HS-27A (cell line): ENCODE measurements around the gene LRRC18.

ENCODE experiments used
- DNase-seq: peaks from one replicate; pipeline ENCODE4 v3.0.0-alpha.2; 2012; ENCODE audit warnings: low read depth, missing footprints

The LRRC18 gene

DNA sequence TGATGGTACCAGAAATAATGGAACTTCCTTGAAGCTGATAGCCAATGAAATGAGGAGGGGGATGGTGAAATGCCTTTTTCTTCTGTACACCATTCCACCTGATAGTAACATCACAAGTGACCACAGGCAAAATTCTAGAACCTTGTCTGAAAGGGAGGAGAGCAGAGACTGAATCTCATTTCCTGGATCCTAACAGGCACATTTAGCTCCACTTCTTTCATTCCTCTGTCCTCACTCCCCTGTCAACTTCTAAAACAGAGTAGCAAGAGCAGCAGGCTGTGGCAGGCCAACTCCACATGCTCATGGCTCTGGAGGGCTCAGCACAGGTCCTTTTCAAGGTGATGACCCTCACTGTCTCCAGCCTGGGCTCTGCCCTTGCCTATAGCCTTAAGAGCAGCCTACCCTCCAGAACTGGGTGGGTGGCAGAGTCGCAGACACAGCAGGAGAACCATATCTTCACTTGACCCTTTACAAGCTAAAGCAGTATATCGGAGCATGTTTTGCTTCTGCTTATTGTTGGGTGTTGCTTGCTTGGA lies at the start of gene LRRC18:
TSS of gene LRRC18 (minus strand) at position 51 of the 536 bp plus-strand sequence. CDS start 25,685 bp downstream, outside the sequence.
- no peak for DNase-seq

DNA sequence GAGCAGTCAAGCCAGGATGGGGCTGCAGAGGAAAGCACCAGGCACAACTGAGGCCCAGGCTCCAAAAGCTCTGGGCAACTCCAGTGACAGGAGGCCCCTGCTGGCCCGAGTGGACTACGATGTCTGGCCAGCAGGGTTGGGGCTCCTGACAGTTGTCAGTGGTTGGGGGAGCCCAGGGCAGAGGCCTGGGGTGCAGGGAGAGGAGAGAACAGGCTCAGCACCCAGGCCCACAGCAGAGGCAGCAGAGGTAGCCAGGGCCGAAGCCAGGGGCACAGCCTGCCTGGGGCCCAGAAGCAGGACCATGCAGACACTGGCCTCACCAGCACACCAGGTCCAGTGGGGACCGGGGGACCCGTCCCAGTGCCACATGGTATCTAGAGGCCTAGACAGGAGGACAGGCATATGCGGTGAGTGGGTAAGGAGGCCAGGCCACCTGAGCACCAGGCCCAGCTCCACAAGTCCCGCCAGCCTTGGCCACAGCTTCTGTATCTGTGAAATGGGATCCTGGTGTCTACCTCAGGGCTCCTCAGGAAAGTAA lies 46.0 kb upstream of the LRRC18 start:
- no peak for DNase-seq

DNA sequence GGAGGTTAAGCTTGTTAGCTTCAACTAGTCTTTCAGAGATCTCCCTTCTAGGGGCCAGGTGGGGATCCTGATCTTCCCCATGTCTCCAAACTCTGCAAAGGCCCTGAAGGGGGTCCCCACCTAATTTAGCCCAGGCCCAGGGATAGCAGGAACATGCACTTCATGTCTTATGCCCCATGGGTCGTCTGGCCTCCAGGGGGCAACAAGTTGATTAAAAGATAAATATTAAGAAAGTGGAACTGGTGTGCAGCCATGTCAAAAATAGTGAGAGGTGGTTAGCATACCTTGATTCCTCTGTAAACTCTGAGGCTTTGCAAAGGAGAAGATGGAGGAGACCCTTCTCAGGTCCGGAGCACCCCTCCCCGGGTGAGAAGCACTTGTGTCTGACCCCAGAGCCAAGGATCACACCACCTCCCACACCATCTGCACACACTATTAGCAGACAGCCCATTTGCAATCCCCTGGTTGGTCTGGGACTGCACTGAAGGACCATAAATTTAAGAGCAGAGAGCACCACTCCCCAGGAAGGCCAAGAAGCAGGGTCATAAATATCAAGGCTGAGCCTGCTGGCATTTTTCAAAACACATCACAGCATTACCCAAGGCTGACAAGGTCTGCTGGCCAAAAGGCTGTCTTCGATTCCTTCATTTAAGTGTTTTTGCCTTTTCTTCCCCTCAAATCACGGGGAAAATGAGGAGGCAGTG lies 44.2 kb upstream of the LRRC18 start:
- no peak for DNase-seq

DNA sequence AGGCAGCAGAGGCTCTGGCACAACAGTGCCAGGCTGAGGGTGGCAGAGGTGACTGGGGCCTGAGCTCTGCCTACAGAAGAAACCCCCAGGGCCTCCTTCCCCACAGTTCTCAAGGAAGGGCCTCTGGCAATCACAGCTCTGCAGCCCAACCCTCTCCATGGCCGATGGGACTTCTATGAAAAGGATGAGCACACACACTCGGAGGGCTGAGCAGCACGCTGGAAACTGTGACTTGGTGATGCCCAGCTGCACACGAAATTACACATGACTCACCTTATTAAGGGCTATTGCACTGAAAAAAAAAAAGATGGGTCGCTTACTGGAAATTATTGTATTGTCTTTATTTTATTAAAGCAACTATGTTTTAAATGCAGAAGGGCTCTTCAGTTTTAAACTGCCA lies 42.9 kb upstream of the LRRC18 start:
- DNase-seq: no peak

DNA sequence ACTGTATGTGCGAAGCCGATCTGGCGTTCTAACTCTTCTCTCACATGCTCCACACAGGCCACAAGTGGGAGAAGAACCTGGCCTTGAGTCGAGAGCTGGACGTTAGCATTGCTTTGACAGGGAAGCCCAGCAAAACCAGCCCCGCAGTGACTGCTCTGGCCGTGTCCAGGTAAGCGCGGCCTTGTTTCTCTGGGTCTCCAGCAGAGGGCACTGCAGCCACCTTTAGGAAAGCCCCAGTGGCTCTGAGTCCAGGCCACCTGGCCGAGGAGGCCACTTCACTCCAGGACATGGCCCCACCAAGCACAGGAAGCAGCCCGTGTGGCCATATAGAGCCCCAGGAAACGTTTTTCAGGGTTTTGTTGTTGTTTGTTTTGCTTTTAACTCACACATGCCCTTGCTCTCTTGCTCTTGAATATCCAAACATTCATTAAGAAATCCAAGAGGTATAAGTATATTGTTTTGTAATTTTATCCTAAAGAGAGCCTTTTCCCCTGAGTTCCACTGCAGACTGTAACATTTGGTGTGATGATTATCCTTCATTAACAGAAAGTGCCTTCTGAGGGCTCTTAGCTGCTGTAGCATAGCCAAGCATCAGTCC lies 41.8 kb upstream of the LRRC18 start:
- DNase-seq: no peak

DNA sequence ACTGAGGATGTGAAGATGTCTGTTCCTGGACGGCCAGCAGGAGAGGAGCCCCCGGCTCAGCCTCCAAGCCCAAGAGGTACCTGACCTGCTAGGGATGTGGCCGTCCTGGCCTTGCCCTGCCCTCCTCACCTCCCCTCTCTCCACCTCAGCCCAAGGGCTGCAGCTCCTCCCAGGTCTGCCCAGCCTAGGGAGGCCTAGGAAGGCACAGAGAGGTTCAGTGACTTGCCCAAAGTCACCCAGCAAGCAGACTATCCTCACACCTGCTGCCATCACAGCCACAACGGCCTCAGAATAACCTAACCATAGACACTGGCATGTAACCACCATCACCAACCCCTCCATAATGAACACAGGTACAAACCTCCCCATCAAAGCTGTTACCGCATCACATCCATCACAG lies 38.7 kb upstream of the LRRC18 start:
- DNase-seq: no peak

DNA sequence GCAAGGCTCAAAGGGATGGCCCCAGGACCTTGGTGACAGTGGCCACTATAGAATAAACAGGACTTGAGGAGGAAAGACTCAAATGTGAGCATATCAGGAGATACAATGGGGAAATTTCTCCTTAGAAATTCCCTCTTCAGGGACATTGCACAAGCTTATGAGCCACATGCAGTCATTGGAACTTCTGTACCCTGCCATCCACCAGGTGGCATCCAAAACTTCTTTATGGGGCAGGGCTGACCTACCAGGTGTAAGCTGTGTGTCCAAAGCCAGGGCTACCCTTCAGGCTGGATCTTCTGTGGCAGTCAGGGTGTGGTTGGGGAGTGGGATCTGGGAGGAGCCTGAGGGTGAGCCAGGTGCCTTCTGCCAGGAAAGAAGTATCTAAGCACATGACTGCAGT lies 36.6 kb upstream of the LRRC18 start:
- DNase-seq: no peak

DNA sequence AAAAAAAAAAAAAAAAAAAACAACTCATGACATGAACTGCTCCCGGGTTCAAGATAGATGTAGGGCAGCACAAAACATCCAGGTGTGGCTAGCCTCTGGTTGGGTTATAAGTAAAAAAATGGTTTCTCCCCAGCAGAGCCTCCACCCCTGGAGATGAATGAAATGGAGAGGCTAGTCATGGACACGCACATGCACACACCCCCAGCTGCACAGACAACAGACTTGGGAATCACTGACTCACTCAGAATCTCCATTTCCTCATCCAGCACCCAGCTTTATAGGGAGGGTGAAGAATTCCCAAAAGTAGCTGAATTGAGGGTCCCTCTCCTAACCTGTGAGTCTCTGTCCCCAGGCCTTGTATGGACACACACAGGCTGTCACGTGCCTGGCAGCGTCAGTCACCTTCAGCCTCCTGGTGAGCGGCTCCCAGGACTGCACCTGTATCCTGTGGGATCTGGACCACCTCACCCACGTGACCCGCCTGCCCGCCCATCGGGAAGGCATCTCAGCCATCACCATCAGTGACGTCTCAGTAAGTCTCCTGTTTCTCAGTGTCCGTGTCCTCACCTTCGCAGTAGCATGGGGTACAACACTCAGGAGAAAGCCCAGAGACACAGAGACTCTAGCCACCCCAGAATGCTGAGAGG lies 35.0 kb upstream of the LRRC18 start:
- DNase-seq: no peak

DNA sequence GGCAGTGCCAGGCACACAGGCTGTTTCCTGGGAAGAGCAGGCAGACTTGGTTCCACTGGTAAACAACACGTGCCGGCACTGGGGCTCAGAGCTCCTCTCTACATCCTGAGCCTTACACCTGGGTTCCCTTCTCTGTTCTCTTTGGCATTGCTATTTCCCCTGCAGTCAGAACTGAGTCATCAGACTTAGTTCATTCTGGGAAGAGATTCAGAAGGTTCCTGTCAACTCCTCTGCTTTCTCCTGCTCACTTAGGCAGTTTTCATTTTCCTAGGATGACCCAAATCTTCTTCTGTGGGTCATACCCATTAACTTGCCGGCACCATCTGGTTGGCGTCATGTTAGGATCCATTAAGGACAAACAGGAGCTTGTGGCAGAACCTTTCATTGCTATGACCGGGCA lies 33.4 kb upstream of the LRRC18 start:
- DNase-seq: no peak

DNA sequence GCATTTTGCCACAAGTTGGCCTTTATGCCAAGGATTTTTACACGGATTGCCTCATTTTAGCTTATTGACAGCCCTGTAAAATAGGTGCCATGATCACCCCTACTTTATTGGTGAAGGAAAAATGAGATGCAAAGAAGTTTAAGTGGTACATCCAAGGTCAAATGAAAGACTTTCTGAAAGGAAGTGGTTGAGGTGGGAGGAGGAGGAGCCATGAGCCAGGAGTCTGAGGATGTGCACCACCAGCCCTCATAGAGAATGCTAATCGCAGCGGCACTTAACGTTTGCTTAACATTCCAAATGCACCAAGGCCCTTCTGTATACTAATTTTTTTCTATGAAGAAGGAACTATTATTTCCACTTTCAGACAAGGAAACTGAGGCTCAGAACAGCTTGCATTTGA lies 31.0 kb upstream of the LRRC18 start:
- no peak for DNase-seq

DNA sequence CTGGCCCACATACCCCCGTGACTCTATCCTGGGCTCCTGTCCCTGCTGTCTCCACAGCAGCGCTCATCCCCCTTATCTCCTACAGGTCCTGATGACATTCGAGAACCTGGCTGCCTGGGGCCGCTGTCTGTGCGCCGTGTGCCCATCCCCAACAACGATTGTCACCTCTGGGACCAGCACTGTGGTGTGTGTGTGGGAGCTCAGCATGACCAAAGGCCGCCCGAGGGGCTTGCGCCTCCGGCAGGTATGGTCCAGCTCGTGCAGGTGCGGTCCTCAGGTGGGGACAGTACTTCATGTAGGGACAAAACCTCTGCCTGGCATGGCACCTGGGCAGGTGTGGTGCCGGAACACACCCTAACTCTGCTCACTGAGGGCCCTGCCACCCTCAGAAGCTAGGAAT lies 30.4 kb upstream of the LRRC18 start:
- DNase-seq: no peak

DNA sequence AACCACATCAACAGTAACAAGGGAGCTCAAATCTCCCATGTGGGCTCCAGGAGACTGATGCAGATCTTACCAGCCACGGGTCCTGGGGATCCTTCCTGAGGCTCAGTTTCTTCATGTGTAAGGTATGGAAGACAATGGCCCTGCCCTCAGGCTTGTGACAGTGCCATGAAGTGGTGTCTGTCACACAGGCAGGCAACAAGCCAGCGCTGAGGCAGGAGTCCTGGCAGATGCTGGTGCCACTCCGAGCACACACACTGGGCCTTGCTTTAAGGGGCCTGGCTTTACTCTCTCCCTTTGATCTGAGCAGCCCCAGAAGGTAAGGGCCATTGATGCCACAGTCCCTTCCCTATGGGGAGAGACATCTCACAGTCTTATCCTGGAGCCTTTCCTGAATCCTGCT lies 28.4 kb upstream of the LRRC18 start:
- DNase-seq: no peak

DNA sequence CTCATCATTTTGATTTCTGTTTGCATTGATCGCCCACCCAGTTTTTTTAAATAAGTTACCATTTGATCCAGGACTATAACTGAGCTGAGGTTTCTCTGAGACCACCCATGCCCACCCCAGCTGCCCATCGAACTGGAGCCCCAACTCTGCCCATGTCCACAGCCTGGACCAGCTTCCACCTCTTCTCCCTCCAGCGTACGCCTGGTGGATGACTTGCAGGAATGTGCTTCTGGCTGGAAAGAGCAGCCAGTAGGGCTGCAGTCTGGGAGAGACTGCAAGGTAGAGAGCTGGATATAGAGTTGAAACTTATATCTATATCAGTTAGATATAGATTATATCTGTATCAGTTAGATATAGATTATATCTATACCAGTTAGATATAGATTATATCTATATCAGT lies 25.8 kb upstream of the LRRC18 start:
- DNase-seq: no peak

DNA sequence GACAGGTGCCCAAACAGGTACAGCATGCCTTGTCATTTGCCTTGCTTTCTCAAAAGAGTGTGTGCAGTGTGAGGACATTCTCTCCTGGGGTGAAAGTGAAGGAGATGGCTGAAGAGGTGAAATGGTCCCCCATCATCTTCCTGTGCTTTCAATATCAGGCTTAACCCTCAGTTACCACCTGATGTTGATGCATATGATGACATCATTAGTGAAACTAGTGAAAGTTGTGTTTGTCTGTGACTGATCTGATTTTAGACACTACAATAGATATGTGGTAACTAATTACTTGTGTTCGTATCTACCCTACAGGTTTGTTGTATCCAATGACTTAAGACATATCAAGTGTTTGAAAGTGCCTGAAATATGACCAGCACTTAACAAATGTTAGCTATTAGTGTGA lies 24.4 kb upstream of the LRRC18 start:
- no peak for DNase-seq

DNA sequence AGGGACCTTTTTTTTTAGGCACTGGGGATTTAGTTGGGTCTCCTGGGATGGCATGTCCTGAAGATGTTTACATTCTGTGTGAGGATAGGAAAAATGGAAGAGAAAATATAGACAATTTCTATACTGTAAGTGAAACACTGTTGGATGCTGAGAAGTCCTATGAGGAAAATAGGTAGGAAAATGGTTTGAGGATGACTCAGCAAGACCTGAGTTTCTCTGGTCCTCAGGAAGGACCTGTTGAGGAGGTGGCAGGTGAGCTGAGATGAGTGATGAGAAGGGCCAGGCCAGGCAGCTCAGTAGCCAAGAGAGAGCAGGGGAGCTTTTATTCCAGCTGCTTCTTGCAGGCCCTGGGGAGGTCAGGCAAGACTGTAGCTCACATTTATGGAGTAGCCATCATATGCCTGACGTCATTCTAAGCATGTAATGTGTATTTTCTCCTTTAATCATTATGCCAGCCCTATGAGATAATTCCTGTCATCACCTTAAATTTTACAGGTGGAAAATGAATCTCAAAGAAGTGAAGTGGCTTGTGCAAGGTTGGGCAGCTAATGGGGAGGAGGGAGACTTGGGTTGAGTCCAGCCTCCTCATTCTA lies 19.1 kb upstream of the LRRC18 start:
- no peak for DNase-seq

DNA sequence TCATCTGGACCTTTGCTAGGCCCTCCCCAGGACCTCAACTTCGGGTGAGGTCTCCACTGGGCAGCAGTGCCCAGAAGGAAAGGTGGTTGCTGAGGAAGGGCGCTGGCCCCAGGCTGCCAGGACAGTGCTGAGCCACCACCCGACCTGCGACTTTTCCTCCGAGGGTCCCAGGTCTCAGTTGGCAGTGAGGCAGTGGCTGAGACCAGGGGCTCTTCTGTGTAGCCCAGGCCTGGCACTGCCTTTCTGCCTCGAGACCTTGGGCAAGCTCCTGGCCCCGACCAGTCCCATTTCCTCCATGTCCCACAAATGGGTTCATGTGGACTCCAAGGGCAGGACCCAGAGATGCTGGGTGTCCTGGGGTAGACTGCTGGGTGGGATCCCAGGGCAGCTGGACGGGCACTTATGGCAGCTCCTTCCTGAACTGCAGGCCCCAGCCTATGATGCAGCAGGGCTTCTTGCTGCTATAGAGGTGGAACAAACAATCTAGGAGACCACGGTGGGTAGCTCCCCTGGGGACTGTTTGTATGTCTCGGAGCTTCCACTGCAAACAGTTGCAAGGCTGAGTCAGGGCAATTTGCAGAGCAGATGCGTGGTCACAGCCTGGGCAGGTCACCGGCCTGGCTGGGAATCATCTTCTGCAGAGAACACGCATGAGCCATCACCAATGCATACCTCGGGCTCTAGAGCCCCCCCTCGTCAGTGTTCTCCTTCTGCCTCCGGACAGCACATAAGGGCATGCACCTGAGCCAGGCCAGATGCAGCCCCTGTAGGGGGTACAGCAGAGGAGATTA lies 17.9 kb upstream of the LRRC18 start:
- DNase-seq: no peak

DNA sequence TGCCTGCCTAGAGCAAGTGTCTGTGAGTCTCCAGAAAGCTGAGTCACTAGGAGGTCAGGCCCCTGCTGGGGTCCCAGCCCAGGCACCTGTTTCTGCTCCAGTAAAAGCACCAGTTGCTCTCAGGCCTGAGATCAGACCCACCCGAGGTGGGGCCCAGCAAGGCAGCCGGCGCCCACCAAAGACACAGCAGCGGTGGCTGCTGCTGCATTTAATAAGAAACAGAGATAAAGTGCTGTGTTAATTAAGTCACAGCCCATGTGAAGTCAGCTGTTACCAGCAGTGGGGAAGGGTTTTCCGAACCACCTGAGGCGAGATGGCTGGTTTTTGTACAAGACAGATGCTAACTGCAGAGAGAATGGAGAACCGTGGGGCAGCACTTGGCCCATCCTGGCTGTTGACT lies 12.1 kb upstream of the LRRC18 start:
- no peak for DNase-seq

DNA sequence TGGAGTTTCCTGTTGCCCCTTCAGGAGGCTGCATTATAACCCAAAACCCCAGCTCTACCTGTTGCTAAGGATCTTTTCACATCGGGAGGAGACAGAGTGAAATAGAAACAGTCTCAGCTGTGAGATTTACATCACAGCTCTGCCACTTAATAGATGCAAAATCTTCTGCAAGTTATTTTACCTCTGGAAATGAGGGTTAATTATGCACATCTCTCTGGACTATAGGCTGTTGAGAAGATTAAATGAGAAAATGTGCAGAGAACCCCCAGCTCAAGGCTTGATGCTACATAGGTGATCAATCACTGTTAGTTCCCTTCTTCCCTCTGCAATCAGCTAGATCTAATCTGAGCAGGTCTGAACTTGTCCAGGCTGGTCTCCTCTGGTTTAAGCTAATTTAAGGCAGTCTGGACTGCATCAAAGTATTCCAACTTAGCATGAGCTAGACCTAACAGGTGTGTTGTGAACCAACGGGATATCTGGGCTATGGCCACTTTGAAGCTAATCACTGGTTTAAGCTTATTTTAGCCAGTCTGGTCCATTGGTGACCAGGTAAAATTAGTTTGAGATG lies 8.9 kb upstream of the LRRC18 start:
- DNase-seq: no peak

DNA sequence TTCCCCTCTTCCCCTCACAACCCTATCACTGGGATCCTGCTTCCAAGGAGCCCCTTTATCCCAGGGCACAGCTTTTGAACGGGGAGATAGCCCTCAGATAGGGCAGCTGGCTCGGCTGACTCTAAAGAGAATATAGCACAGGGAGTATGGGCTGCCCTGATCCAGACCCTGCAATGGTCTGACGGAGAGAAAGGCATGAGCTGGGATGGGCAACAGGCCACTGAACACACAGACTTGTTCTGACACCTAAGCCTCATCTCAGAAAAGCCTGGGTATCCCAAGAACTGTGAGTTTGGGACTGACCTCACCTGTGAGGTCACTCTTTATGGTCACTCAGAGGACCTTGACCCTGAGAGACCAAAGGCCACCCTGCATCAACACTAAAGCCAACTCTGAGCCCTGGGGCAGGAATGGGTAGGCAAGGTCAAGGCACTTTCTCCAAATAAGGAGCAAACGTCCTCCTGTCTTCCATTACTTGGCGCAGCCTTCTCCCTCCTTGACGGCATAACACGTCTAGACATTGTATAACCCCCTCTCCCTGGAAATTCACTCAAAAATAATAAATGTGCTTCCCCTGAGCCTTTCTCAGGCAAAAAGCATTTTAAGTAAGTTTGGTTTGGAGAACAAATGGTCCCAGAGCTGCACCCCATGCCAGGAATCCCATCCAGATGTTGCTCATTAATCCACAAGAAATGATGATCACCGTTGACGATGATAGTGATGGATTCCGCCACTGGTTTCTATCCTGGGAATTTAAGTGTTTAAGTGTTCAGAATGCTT lies 8.2 kb upstream of the LRRC18 start:
- DNase-seq: no peak

DNA sequence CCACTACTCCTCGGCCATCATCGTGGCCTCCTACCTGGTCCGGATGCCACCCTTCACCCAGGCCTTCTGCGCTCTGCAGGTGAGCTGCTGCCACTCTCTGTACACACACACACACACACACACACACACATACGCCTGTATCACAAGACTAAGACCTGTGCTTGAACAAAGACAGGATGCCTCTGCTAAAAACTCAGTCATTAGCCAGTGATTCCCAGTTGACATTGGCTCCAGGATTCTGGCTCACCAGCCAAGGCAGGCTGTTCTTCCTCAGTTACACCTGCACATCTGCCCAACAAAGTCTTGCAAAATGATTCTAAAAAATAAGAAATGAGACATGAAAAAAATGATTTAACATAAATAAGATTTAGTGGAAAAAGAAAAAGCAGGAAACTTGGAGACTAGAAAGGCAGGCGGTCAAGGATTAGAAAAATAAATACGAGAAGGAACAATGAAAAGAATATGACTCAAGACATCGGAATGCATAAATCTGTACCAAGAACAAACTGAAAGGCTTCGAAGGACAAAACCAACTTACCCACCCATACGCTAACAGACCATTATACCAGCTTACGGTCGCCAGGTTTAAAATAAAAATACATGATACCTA lies 7.4 kb upstream of the LRRC18 start:
- DNase-seq: no peak
